Measurements from ENCODE around the gene HOXA6. TPM values are rescaled to one million over a fixed set of nuclear protein-coding genes. Genes with fewer than 3 reads are reported as not detected.

HOXA6 gene
- total RNA-seq, 1 experiment from 2014 or later = not detected

DNA sequence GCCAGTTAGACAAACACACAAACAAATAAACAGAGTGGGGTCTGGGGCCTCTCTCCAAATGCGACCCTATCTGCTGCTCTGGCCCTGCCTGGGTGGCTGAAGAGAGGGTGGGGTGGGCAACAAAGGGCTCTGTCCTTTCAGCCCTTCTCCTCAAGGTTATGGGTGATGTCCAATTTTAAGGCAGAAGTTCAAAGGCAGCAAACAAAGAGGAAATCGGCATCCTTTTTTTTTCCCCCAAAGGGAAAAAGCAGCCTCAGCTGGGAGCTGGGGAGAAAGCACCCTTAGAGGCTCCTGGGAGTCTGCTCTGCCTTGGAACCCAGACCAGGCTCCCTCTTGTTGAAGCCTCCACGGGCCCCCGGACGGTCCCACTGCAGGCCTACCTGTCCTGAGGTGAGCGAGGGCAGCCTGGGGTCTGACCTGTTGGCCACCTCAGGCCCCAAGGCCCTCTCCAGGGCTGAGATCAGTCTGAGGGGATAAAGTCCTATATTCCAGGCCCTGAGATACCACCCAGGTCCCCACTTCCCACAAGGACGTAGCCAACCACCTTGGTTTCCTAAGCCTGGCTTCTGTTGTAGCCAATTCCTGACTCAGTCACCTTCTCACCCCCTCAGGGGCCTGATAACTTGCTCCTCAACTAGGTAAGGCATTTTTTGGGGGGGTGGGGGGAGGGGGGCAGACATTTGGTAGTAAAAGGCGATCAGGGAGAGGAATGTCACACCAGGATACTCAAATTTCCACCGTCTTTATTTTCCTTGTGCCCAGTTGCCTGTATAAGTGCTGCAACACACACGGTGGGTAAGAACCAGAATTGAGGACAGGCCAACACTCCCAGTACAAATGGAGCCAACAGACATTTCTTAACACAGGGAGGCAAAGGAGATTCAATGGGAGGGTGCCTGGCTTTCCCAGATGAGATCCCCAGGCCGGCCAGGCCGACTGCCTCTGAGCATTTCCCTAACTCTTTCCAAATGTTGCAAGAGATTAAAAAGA is 33.2 kb upstream of the HOXA6 start (continued):
- no peak for TF ChIP-seq ZNF281 (CRISPR knock-in tag; IDR thresholded peaks at IDR 0.05)

GRCh38 chr7:27179503-27180430 is 32.2 kb upstream of the HOXA6 start:
- TF ChIP-seq, protein P1, sequence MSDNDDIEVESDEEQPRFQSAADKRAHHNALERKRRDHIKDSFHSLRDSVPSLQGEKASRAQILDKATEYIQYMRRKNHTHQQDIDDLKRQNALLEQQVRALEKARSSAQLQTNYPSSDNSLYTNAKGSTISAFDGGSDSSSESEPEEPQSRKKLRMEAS (CRISPR knock-in tag; IDR thresholded peaks at IDR 0.05) = peak; percentile 31; the same call in 1 of the 2 replicates
- TF ChIP-seq, protein P2, sequence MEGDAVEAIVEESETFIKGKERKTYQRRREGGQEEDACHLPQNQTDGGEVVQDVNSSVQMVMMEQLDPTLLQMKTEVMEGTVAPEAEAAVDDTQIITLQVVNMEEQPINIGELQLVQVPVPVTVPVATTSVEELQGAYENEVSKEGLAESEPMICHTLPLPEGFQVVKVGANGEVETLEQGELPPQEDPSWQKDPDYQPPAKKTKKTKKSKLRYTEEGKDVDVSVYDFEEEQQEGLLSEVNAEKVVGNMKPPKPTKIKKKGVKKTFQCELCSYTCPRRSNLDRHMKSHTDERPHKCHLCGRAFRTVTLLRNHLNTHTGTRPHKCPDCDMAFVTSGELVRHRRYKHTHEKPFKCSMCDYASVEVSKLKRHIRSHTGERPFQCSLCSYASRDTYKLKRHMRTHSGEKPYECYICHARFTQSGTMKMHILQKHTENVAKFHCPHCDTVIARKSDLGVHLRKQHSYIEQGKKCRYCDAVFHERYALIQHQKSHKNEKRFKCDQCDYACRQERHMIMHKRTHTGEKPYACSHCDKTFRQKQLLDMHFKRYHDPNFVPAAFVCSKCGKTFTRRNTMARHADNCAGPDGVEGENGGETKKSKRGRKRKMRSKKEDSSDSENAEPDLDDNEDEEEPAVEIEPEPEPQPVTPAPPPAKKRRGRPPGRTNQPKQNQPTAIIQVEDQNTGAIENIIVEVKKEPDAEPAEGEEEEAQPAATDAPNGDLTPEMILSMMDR (IDR thresholded peaks at IDR 0.05) = peak; percentile 83
- TF ChIP-seq AFF4 (CRISPR knock-in tag; IDR thresholded peaks at IDR 0.05; ENCODE audit: borderline replicate concordance) (no peak), TEAD1 (CRISPR knock-in tag; IDR thresholded peaks at IDR 0.05) (0 out of 2 replicates have a peak, but pooled peaks have one; percentile 28)
- H3K27ac Mint-ChIP-seq = no peak overlapping the region
- peak; percentile 63 for ATAC-seq
- ChIA-PET CTCF (interaction anchor here (0.6 to 2.5 kb wide), 45 partner anchors 10 to 1126 kb away, joined by 3 to 34 read pairs (median 4); partner anchors contain the start of genes EVX1, HOXA1, HOXA13 and HOXA4), POLR2A (no interaction called here)
- no peaks in the 10 kb centered on the region for H3K36me3 Mint-ChIP-seq
- no peaks in the 10 kb centered on the region for H3K9me3 Mint-ChIP-seq
- peaks cover 100% of the 10 kb centered on the region for H3K27me3 Mint-ChIP-seq (ENCODE audit: low read depth)
- H3K4me3 Mint-ChIP-seq = peak overlapping the region; percentile 41
- H3K4me1 Mint-ChIP-seq = peaks cover 28% of the 10 kb centered on the region
- peak; percentile 80 for DNase-seq (ENCODE audit: low spot score)

DNA sequence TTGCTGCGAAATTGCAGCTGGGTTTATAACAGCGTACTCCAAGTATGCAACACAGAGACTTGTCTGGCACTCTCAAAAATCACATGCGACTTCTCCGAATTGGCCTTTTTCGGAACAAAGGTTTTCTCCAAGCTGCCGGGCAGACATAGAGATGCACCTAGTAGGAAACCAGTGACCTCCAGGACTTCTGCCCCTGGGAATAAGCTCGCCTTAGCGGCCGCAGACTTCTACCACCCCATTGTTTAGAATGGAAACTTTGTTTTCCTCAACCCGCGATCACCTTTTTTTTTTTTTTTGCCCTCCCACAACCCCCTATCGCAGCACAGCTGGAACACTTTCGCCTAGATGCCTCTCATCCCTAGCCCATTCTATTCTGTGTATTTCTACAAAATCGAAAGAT is 31.5 kb upstream of the HOXA6 start:
- no peak overlapping the region for H3K27ac Mint-ChIP-seq
- DNase-seq (ENCODE audit: low spot score) = no peak
- no peaks in the 10 kb centered on the region for H3K36me3 Mint-ChIP-seq
- H3K4me3 Mint-ChIP-seq = peak overlapping the region; percentile 41
- TF ChIP-seq CBFB (CRISPR knock-in tag; IDR thresholded peaks at IDR 0.05; ENCODE audit: low read depth) (no peak), ZNF396 (CRISPR knock-in tag; IDR thresholded peaks at IDR 0.05; ENCODE audit: borderline replicate concordance) (no peak), NR3C1 (CRISPR knock-in tag; conservative IDR thresholded peaks at IDR 0.05; ENCODE audit: low read depth) (no peak), ZNF671 (CRISPR knock-in tag; IDR thresholded peaks at IDR 0.05) (no peak), MXD4 (CRISPR knock-in tag; IDR thresholded peaks at IDR 0.05; ENCODE audit: borderline replicate concordance) (no peak), PREB (CRISPR knock-in tag; IDR thresholded peaks at IDR 0.05; ENCODE audit: borderline replicate concordance) (no peak), NR2C2 (CRISPR knock-in tag; IDR thresholded peaks at IDR 0.05) (no peak), EMX1 (CRISPR knock-in tag; IDR thresholded peaks at IDR 0.05) (no peak), GABPB1 (CRISPR knock-in tag; IDR thresholded peaks at IDR 0.05) (no peak), FOXJ3 (CRISPR knock-in tag; IDR thresholded peaks at IDR 0.05; ENCODE audit: borderline replicate concordance) (no peak), ZNF263 (CRISPR knock-in tag; IDR thresholded peaks at IDR 0.05; ENCODE audit: low read depth) (no peak)
- ChIA-PET POLR2A (no interaction called here), CTCF (interaction anchor here (0.7 to 2.5 kb wide), 28 partner anchors 9 to 1125 kb away, joined by 3 to 34 read pairs (median 7); partner anchors contain the start of genes HOXA13, HOXA4, HOXA5 and HOXA9)
- peaks cover 100% of the 10 kb centered on the region for H3K27me3 Mint-ChIP-seq (ENCODE audit: low read depth)
- no peak for ATAC-seq
- H3K9me3 Mint-ChIP-seq = no peaks in the 10 kb centered on the region
- H3K4me1 Mint-ChIP-seq = peaks cover 25% of the 10 kb centered on the region
